Subcutaneous abdominal adipose tissue (tissue), 5 donors: ENCODE results near the gene C4BPB.

Experiments used
- H3K27ac ChIP-seq: one replicate; pipeline ENCODE4 v1.7.0; 2013; ENCODE audit warnings: low read depth, mild to moderate bottlenecking, inconsistent platforms, low read length, moderate library complexity
- H3K27me3 ChIP-seq, 5 donors: one replicate each; pipeline ENCODE4 v1.7.0; 2013; ENCODE audit warnings: low read length in 5 of 5, inconsistent platforms in 1 of 5; ENCODE audit not compliant: control insufficient read depth in 5 of 5, insufficient read depth in 4 of 5
- H3K36me3 ChIP-seq, 5 donors: one replicate each; pipeline ENCODE4 v1.7.0; 2013; ENCODE audit warnings: low read length in 5 of 5; ENCODE audit not compliant: control insufficient read depth in 5 of 5, insufficient read depth in 5 of 5
- H3K4me1 ChIP-seq, 5 donors: one replicate each; pipeline ENCODE4 v1.7.0; 2013; ENCODE audit warnings: low read length in 5 of 5, mild to moderate bottlenecking in 3 of 5, moderate library complexity in 1 of 5; ENCODE audit not compliant: control insufficient read depth in 5 of 5, insufficient read depth in 5 of 5
- H3K4me3 ChIP-seq, 5 donors: one replicate each; pipeline ENCODE4 v1.7.0; 2013; ENCODE audit warnings: low read length in 5 of 5, low read depth in 1 of 5
- H3K9ac ChIP-seq, 5 donors: one replicate each; pipeline ENCODE4 v1.7.0; 2013; ENCODE audit warnings: low read length in 5 of 5, mild to moderate bottlenecking in 4 of 5, moderate library complexity in 3 of 5
- H3K9me3 ChIP-seq, 5 donors: one replicate each; pipeline ENCODE4 v1.7.0; 2013; ENCODE audit warnings: low read length in 5 of 5; ENCODE audit not compliant: control insufficient read depth in 5 of 5
- donor health status: healthy.
- donor health status: healthy.
- donor health status: healthy.
- donor health status: healthy.
- donor health status: healthy.

Gene C4BPB

DNA sequence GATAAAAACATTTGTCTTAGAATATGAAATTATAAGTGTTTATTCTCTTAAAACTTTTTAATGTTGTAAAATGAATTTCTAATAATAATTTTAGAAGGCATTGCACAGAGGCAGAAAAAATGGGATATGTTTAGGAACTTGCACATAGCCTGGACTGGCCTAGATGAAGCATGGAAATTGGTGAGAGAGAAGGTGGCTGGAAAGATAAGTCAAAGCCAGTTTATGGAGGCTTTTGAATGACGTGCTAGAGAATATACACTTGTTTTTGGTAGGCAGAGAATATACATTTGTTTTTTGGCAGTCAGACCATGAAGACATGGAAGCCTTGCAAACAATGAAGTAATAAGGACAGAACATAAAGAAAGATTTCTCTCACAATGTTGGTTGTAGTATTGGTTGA is 13.1 kb downstream of the C4BPB start:
- Histone ChIP-seq H3K9ac (no peak overlapping the region), H3K36me3 (no peaks in the 10 kb centered on the region)

DNA sequence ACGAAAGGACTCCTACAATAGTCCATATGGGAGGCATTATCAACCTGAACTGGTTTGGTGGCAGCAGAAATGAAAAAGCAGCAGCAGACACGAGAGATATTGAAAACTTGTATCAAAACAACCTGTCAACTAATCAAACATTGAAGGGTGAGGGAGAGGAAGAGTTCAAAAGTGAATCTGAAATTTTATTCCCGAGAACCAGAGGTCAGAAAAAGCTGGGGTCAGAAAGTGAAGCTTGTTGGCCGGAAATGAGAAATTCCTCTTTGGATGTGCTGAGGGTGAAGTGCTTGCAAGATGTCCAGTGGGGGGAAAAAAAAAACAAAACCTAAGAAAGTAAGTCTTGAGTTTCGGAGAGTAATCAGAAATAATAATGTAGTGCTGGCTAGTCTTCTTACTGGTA is 13.5 kb downstream of the C4BPB start:
- no peaks in the 10 kb centered on the region for H3K27me3 ChIP-seq
- H3K9ac ChIP-seq: no peak overlapping the region
- no peaks in the 10 kb centered on the region for H3K4me1 ChIP-seq
- no peak overlapping the region for H3K27ac ChIP-seq
- H3K36me3 ChIP-seq: no peaks in the 10 kb centered on the region
- H3K4me3 ChIP-seq: no peak overlapping the region
- H3K9me3 ChIP-seq: no peaks in the 10 kb centered on the region

More for the DNA sequence above, 13.1 kb downstream of the C4BPB start:
- Histone ChIP-seq H3K4me3 (no peak overlapping the region), H3K4me1 (no peaks in the 10 kb centered on the region), H3K9me3 (no peaks in the 10 kb centered on the region), H3K27ac (no peak overlapping the region), H3K27me3 (no peaks in the 10 kb centered on the region)

DNA sequence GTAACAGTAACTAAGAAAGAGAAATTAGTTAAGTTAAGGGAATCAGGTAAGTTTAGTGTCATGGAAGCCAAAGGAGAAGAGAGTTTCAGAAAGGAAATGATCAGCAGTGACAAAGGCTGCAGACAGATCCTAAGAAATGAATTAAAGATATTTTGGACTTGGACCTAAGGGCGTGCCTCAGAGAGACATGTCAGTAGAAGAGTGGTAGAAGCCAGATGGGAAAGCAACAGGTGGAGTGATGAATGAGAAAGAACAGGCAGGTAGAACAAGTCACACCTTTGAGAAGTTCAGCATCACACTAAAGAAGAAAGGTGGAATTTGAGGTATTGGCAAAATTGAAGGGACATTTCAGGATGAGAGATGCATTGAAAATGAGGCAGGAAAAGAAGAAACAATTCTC is 14.0 kb downstream of the C4BPB start:
- no peak overlapping the region for H3K9ac ChIP-seq

DNA sequence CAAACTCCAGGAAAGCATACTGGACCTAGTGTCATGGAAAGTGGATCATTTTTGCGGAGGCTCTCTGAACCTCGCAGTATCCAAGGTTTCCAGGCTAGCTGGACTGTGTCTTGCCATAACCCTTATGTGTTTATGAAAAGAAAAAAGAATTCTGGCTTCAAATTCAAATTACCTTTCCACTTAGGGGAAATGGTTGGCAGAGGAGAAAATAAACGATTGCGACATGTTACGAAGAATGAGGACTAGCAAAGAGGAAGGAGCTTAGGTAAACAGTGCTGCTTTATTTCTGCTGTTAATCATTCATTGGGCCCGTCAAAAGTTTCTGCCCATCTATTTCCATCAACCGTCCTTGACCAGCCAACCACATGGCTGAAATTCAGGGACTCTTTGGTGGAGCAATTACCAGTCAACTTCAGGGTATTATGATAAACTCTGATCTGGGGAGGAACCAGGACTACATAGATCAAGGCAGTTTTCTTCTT is 15.3 kb downstream of the C4BPB start, which contains the start of gene C4BPA:
Gene C4BPA (plus strand): TSS at position 342 of the 482 bp plus-strand sequence. CDS start 8,793 bp downstream, outside the sequence.
- H3K4me3 ChIP-seq: no peak within 1 kb of the TSS
- H3K9me3 ChIP-seq: no peaks in the 10 kb centered on the region
- no peak within 1 kb of the TSS for H3K27ac ChIP-seq
- no peak within 1 kb of the TSS for H3K9ac ChIP-seq
- H3K36me3 ChIP-seq: no peaks in the 10 kb centered on the region
- H3K27me3 ChIP-seq: no peaks in the 10 kb centered on the region
- H3K4me1 ChIP-seq: no peaks in the 10 kb centered on the region

More for the DNA sequence above, 14.0 kb downstream of the C4BPB start:
- Histone ChIP-seq H3K9me3 (no peaks in the 10 kb centered on the region), H3K27ac (no peak overlapping the region), H3K36me3 (no peaks in the 10 kb centered on the region), H3K27me3 (no peaks in the 10 kb centered on the region), H3K4me1 (no peaks in the 10 kb centered on the region), H3K4me3 (no peak overlapping the region)

DNA sequence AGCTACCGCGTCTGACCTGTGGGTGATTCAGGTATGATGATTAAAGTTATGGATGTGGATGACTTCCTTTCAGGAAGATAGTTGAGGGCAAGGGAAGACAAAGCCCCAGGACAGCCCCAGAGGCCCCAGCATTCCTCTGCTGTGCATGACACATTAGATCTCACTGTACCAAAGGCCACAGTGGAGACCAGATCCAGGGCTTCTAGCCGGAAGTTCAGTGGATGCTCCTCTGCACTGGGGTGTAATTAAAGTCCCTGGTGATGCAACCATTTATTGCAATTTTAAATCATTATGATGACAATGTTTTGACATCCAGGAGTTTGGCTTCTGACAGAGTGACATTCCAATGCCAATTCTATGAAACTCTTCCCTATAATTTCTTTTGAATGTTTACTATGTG is 20.3 kb downstream of the C4BPB start:
- no peaks in the 10 kb centered on the region for H3K4me1 ChIP-seq
- no peaks in the 10 kb centered on the region for H3K36me3 ChIP-seq
- H3K27me3 ChIP-seq: no peaks in the 10 kb centered on the region
- H3K9me3 ChIP-seq: no peaks in the 10 kb centered on the region
- no peak overlapping the region for H3K9ac ChIP-seq
- no peak overlapping the region for H3K27ac ChIP-seq
- H3K4me3 ChIP-seq: no peak overlapping the region

DNA sequence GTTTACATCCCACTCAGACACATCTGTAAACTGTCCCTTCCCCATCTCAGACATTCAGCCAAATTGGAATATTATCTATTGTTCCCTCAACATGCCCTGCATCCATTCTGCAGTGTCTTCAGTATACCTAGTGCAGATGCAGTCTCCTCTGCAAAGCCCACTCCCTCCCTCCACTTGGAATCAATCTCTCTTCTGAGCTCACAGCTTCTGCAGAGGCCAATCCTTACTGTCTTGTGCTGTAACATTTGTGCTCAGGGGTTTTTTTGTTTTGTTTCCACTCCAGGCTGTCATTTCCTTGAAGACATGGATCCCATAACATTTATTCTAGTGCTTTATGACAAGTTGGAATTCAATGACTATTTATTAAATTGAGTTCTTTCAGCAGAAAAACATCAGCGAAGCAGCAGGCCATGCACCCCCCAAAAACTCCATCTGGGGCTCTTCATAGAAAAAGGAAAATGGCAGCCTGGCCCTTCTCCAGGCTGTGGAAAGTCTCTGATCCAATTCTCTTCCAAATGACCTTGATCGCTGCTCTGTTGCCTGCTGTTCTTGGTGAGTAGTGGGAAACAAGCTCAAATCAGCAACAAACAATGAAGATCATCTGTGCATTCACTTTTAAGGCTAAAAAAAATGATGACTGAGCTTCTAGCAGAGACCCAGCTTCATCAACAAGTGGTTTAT is 24.1 kb downstream of the C4BPB start:
- no peaks in the 10 kb centered on the region for H3K36me3 ChIP-seq
- no peaks in the 10 kb centered on the region for H3K9me3 ChIP-seq
- no peaks in the 10 kb centered on the region for H3K4me1 ChIP-seq
- no peak overlapping the region for H3K9ac ChIP-seq
- no peak overlapping the region for H3K4me3 ChIP-seq
- H3K27me3 ChIP-seq: no peaks in the 10 kb centered on the region
- H3K27ac ChIP-seq: no peak overlapping the region

DNA sequence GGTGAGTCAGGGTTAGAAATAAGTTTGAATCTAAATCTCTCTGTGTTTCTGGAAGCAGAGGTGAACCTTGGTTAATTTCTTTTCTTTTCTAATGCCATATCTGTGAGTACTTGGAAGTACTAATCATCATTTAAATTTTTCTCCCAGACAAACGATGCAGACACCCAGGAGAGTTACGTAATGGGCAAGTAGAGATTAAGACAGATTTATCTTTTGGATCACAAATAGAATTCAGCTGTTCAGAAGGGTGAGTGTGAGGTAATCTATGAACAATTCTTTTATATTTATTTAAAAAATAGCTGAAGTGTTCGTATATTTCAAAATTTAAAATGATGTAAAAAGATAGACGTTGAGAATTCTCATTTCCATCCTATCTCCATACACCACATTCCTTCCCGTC is 26.6 kb downstream of the C4BPB start:
- Histone ChIP-seq H3K36me3 (no peaks in the 10 kb centered on the region), H3K27me3 (no peaks in the 10 kb centered on the region), H3K9me3 (no peaks in the 10 kb centered on the region), H3K9ac (no peak overlapping the region), H3K4me1 (no peaks in the 10 kb centered on the region), H3K27ac (no peak overlapping the region), H3K4me3 (no peak overlapping the region)

DNA sequence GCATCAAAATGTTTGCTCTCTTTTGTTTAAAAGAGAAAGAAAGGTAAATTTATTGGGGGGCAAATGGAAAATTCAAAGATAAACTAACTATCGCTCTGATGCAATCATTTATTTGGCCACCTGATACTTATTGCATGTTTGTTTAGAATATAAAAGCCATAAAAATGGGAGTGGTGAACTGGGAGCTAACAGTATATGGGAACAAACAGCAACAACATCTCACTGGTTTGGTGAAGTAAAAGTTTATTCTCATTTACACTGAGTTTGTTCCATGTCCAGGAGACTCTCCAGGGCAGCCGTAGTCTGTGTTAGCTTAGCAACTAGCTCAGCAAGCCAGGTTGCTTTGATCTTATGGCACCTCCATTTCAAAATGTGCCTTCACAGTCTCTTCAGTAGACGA is 35.7 kb downstream of the C4BPB start:
- peaks cover 4 to 22% (median 21%) of the 10 kb centered on the region in 5 donors for H3K9me3 ChIP-seq
- no peak overlapping the region for H3K4me3 ChIP-seq
- no peak overlapping the region for H3K27ac ChIP-seq
- no peaks in the 10 kb centered on the region for H3K4me1 ChIP-seq
- no peak overlapping the region for H3K9ac ChIP-seq
- no peaks in the 10 kb centered on the region for H3K27me3 ChIP-seq
- peaks cover 0 to 2% (median 0%) of the 10 kb centered on the region in 5 donors for H3K36me3 ChIP-seq

DNA sequence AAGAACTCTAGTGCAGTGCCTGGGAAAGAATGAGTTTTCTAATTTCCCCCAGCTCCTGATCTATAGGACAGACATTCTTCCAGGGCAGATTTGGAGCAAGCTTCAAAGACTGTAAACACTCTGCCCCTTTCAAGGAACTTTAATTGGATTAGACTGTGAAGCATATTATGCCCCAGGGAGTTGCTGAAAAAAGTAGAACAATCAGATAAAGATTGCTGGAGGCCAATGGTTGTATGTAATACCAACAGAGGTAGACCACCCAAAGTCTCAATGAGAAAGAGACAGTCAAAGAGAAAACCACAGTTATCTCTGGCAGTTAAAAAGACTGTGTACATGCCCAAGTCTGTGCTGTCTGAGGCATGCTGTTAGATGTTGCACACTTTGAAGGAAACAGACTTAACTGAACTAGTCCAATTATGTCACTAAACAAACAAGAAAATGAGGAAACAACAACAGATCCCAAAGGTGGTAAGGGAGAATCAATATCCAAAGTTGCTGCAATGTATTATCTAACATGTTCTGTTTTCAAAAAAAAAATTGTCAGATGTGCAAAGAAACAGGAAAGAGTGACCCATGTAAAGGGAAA is 39.8 kb downstream of the C4BPB start:
- Histone ChIP-seq H3K36me3 (peaks cover 0 to 3% (median 0%) of the 10 kb centered on the region in 5 donors), H3K9ac (no peak overlapping the region), H3K27ac (no peak overlapping the region), H3K4me3 (no peak overlapping the region), H3K9me3 (peaks cover 4 to 35% (median 28%) of the 10 kb centered on the region in 5 donors), H3K27me3 (no peaks in the 10 kb centered on the region), H3K4me1 (no peaks in the 10 kb centered on the region)

DNA sequence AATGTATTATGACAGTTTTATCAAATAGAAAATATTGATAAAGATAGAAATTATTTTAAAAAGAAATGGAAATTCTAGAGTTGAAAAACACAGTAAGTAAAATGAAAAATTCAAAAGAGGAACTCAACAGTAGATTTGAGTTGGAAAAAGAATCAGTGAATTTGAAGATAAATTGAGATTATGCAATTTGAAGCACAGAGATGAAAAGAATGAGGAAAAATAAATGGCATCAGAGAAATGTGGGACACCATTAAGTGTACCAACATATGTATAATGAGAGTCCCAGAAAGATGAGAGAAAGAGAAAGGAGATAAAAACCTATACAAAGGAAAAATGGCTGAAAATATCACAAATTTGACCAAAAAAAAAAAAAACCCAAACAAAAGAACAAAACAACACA is 40.4 kb downstream of the C4BPB start:
- Histone ChIP-seq H3K27ac (no peak overlapping the region), H3K9me3 (peaks cover 4 to 35% (median 28%) of the 10 kb centered on the region in 5 donors), H3K4me1 (no peaks in the 10 kb centered on the region), H3K9ac (no peak overlapping the region), H3K27me3 (no peaks in the 10 kb centered on the region), H3K36me3 (peaks cover 0 to 3% (median 0%) of the 10 kb centered on the region in 5 donors), H3K4me3 (no peak overlapping the region)
